ENCODE measurements around the gene SSNA1. TPM values are rescaled to one million over a fixed set of nuclear protein-coding genes. Genes with fewer than 3 reads are reported as not detected.
A peak's percentile ranks its signal among the peaks of the same experiment; 100 is the strongest.

The SSNA1 gene
- total RNA-seq, 1 experiment from 2014 or later, result 62.3 TPM

DNA sequence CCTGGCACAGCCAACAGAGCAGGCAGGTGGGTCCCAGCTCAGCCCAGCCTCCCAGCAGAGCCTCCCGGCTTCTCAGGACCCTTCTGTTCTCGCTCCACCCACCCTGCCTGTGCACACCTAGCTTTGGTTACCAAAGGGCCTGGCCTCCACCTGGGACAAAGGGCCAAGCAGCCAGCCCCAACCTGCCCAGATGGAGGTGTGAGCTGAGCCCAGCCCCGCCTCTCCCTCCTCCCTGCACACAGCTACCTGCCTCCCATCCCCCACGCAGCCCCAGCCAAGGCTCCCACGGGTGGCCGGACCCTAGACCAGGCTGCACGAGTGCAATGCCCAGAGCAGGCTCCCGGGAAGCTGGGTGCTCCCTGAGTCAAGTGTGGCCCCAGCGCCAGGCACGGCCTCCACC is 6.4 kb downstream of the SSNA1 start:
- Mint-ChIP-seq H3K36me3 (ENCODE audit: insufficient read depth, unreplicated experiment) (peaks cover 30% of the 10 kb centered on the region), H3K9me3 (ENCODE audit: unreplicated experiment) (no peaks in the 10 kb centered on the region), H3K27me3 (ENCODE audit: insufficient read depth, unreplicated experiment) (no peaks in the 10 kb centered on the region), H3K4me3 (ENCODE audit: unreplicated experiment) (no peak overlapping the region), H3K4me1 (ENCODE audit: low read depth, unreplicated experiment) (peaks cover 15% of the 10 kb centered on the region), H3K27ac (ENCODE audit: unreplicated experiment) (peak overlapping the region; percentile 61)
- no peak for TF ChIP-seq CTCF (IDR thresholded peaks at IDR 0.05; ENCODE audit: insufficient read depth in 1 of 2, low read depth in 1 of 2, low read length in 1 of 2, severe bottlenecking in 1 of 2, unreplicated experiment in 1 of 2)
- H3K4me1 ChIP-seq, result peaks cover 32% of the 10 kb centered on the region
- no peaks in the 10 kb centered on the region for H3K27me3 ChIP-seq (replicated peaks; ENCODE audit: control insufficient read depth, insufficient read depth, low read length)
- peaks cover 2% of the 10 kb centered on the region for H3K36me3 ChIP-seq (ENCODE audit: control insufficient read depth, insufficient read depth, low read length)
- no peak overlapping the region for H3K4me3 ChIP-seq (ENCODE audit: low read depth, low read length)
- no TSS peak for BruUV-seq (replicated peaks)
- no peaks in the 10 kb centered on the region for H3K9me3 ChIP-seq
- POLR2A ChIA-PET, result no interaction called here
- CTCF ChIA-PET, result interaction anchor here (0.7 to 1.1 kb wide), 2 partner anchors 33 to 42 kb away, joined by 3 to 4 read pairs; no protein-coding TSS in a partner anchor
- DNase-seq, result no peak
- intact Hi-C loops (cut with micrococcal nuclease; ENCODE audit: unreplicated experiment), result no loop called here

DNA sequence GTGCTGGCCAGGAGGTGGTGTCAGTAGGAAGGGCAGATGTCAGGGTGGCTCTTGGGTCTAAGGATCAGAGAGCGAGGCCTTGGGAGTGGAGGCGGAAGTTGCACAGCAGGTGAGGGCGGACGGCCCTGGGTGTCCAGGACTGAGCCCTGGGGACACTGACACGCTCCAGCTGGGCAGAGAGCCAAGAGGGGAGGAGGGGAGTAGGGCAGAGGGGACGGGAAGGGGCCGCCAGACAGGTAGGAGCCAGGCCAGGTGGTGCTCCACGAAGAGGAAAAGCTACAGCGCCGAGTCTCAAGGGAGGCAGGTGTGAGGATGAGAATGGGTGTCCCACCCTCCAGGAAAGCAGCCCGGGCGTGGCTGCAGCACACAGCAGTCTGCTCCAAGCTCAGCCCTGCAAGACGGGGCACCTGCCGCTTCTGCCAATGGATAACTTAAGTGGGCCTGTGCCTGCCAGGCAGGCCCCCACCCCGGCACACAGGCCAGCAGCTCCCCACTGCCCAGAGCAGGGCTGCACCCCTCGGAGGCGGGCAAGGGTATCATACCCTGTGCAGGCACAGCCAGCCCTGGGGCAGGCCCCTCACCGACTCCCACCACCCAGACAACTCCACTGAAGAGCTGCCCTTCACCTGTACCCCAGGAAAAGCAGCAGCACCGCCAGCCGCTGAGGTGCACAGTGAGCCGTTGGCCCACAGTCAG is 7.2 kb downstream of the SSNA1 start:
- ChIA-PET POLR2A (interaction anchor here (0.7 to 1.0 kb wide), 2 partner anchors 28 to 45 kb away, joined by 3 read pairs; no protein-coding TSS in a partner anchor), CTCF (interaction anchor here (0.7 to 1.1 kb wide), 2 partner anchors 34 to 41 kb away, joined by 3 to 4 read pairs; no protein-coding TSS in a partner anchor)
- no peaks in the 10 kb centered on the region for H3K9me3 ChIP-seq
- H3K4me1 ChIP-seq, result peaks cover 29% of the 10 kb centered on the region
- H3K36me3 ChIP-seq (ENCODE audit: control insufficient read depth, insufficient read depth, low read length), result peaks cover 2% of the 10 kb centered on the region; the same call in 1 of the 2 replicates
- Mint-ChIP-seq H3K4me3 (ENCODE audit: unreplicated experiment) (peak overlapping the region; percentile 26), H3K27ac (ENCODE audit: unreplicated experiment) (peak overlapping the region; percentile 61), H3K36me3 (ENCODE audit: insufficient read depth, unreplicated experiment) (peaks cover 27% of the 10 kb centered on the region), H3K4me1 (ENCODE audit: low read depth, unreplicated experiment) (peaks cover 12% of the 10 kb centered on the region), H3K27me3 (ENCODE audit: insufficient read depth, unreplicated experiment) (no peaks in the 10 kb centered on the region), H3K9me3 (ENCODE audit: unreplicated experiment) (no peaks in the 10 kb centered on the region)
- intact Hi-C loops (cut with micrococcal nuclease; ENCODE audit: unreplicated experiment), result no loop called here
- H3K27me3 ChIP-seq (replicated peaks; ENCODE audit: control insufficient read depth, insufficient read depth, low read length), result no peaks in the 10 kb centered on the region
- no peak for TF ChIP-seq CTCF (IDR thresholded peaks at IDR 0.05; ENCODE audit: insufficient read depth in 1 of 2, low read depth in 1 of 2, low read length in 1 of 2, severe bottlenecking in 1 of 2, unreplicated experiment in 1 of 2)
- no peak for DNase-seq
- no TSS peak for BruUV-seq (replicated peaks)
- H3K4me3 ChIP-seq (ENCODE audit: low read depth, low read length), result no peak overlapping the region

DNA sequence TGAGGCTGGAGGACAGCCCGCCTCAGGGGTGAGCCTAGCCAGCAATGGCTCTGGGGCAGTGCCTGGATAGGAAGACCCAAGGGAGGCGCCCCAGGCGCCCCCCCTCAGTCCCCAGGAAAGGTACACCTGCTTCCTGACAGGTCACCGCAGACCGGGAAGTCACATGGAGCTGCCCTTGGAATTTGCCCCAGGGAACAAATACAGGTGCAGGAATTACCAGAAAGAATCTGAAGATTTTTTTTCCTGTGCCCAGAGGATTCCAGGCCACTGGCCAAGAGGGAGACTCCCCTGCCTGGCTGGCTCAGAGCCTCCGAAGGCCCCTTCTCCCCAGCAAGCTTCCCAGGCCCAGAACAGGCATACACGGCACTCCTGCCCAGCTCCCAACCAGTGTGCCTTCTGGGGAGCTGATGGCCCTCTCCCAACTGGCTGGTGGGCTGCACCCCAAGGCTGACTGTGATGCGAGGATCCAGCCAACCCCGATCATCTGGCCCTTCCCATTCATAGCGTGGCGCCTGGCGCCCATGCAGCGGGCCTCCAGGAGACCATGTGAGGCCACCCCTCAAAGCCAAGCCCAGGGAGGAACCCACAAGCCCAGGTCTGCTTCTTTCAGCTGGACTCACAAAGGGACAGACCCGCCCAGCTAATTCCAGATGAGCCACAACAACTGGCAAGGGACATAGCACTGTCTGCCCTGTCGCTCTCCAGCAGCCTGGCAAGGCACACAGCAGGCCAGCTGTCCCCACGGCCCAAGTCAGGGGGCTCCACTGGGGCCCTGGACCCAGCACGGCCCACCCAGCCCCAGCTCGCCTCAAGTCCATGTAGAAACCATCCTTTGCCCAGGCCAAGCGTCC is 9.8 kb downstream of the SSNA1 start:
- Histone ChIP-seq H3K27me3 (replicated peaks; ENCODE audit: control insufficient read depth, insufficient read depth, low read length) (no peaks in the 10 kb centered on the region), H3K36me3 (ENCODE audit: control insufficient read depth, insufficient read depth, low read length) (no peaks in the 10 kb centered on the region), H3K4me1 (peaks cover 32% of the 10 kb centered on the region), H3K9me3 (no peaks in the 10 kb centered on the region), H3K4me3 (ENCODE audit: low read depth, low read length) (peak overlapping the region; percentile 49)
- POLR2A ChIA-PET, result interaction anchor here (0.9 to 1.4 kb wide), 2 partner anchors 9 to 25 kb away, joined by 4 to 5 read pairs; no protein-coding TSS in a partner anchor
- BruUV-seq (replicated peaks), result no TSS peak
- H3K9me3 Mint-ChIP-seq (ENCODE audit: unreplicated experiment), result no peaks in the 10 kb centered on the region
- peaks cover 8% of the 10 kb centered on the region for H3K4me1 Mint-ChIP-seq (ENCODE audit: low read depth, unreplicated experiment)
- TF ChIP-seq CTCF (IDR thresholded peaks at IDR 0.05; ENCODE audit: insufficient read depth in 1 of 2, low read depth in 1 of 2, low read length in 1 of 2, severe bottlenecking in 1 of 2, unreplicated experiment in 1 of 2), result no peak
- CTCF ChIA-PET, result interaction anchor here (1.0 to 2.0 kb wide), 2 partner anchors 9 to 38 kb away, joined by 4 to 12 read pairs; partner anchors contain the start of genes ANAPC2 and SSNA1
- H3K27ac Mint-ChIP-seq (ENCODE audit: unreplicated experiment), result peak overlapping the region; percentile 39
- peaks cover 20% of the 10 kb centered on the region for H3K36me3 Mint-ChIP-seq (ENCODE audit: insufficient read depth, unreplicated experiment)
- H3K4me3 Mint-ChIP-seq (ENCODE audit: unreplicated experiment), result peak overlapping the region; percentile 76
- H3K27me3 Mint-ChIP-seq (ENCODE audit: insufficient read depth, unreplicated experiment), result no peaks in the 10 kb centered on the region
- intact Hi-C loops (cut with micrococcal nuclease; ENCODE audit: unreplicated experiment), result no loop called here
- DNase-seq, result peak; percentile 69 to 82

All from Caco-2 (cell line).